Central memory CD8-positive, alpha-beta T cell (primary cell): ENCODE results near the gene OSBPL2.
A peak's percentile ranks its signal among the peaks of the same experiment; 100 is the strongest.

Source experiments
- ATAC-seq: fragments of 150-1000 bp; cut with Tn5 transposase; replicated peaks from 2 replicates; pipeline ENCODE4 v1.10.0; 2022; ENCODE audit warnings: mild to moderate bottlenecking, moderate FRiP score, moderate number of reproducible peaks; ENCODE audit not compliant: poor library complexity, severe bottlenecking; ENCODE audit errors: extremely low read depth
- DNase-seq, 2 donors: peaks; one replicate each; pipeline ENCODE4 v3.0.0; 2021; ENCODE audit warnings: low spot score in 2 of 2
- H3K27ac Mint-ChIP-seq: one replicate; pipeline ENCODE4 v1.8.0; 2022; ENCODE audit warnings: low read depth, mild to moderate bottlenecking, moderate library complexity, mixed read lengths
- H3K27me3 Mint-ChIP-seq: one replicate; pipeline ENCODE4 v1.8.0; 2022; ENCODE audit warnings: mixed read lengths
- H3K36me3 Mint-ChIP-seq: one replicate; pipeline ENCODE4 v1.8.0; 2022; ENCODE audit warnings: mild to moderate bottlenecking, moderate library complexity, mixed read lengths; ENCODE audit not compliant: insufficient read depth
- H3K4me1 Mint-ChIP-seq: one replicate; pipeline ENCODE4 v1.8.0; 2022; ENCODE audit warnings: mixed read lengths
- H3K4me3 Mint-ChIP-seq: one replicate; pipeline ENCODE4 v1.8.0; 2022; ENCODE audit warnings: mild to moderate bottlenecking, moderate library complexity, mixed read lengths
- H3K9me3 Mint-ChIP-seq: one replicate; pipeline ENCODE4 v1.8.0; 2022; ENCODE audit warnings: mixed read lengths

OSBPL2 gene

DNA sequence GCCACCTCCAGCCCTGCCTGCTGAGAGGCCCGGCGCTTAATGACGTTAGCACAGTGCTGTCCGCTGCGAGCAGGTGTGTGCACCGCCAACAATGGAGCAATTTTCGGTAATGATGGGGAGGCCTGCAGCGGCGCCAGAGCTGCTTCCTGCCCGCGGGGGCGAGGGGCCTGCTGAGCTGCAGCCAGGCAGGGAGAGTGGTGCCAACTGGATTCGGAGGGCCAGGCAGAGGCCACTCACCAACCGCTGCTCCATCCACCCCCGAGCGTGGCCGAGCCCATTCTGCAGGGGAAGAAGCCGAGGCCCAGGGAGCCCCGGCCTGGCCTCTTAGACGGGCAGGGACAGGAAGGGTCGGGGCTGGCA is 27.8 kb upstream of the OSBPL2 start:
- Mint-ChIP-seq H3K4me3 (no peak overlapping the region), H3K27me3 (peaks cover 14% of the 10 kb centered on the region), H3K4me1 (no peaks in the 10 kb centered on the region), H3K27ac (no peak overlapping the region), H3K36me3 (no peaks in the 10 kb centered on the region), H3K9me3 (no peaks in the 10 kb centered on the region)
- no peak for DNase-seq
- no peak for ATAC-seq

DNA sequence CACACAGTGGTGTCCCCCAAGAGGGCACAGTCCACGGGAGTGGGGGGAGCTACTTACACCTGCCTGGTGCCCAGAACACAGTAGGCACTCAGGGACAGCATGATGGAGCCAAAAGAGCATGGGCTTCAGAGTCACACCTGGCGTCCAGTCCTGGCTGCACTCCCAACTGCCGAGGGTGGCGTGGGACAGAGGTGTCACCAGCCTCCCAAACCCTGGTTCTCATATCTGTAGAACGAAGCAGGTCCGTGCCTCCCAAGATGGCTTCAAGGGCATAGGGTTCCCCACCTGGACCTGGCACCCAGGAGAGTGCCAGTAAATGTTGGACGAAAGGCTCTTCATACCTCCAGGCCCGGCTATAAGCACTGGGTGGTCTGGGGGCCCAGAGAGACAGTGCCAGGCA is 27.1 kb upstream of the OSBPL2 start:
- Mint-ChIP-seq H3K9me3 (no peaks in the 10 kb centered on the region), H3K36me3 (no peaks in the 10 kb centered on the region), H3K27me3 (peaks cover 17% of the 10 kb centered on the region), H3K27ac (no peak overlapping the region), H3K4me1 (no peaks in the 10 kb centered on the region), H3K4me3 (no peak overlapping the region)
- DNase-seq (no peak), ATAC-seq (no peak)

DNA sequence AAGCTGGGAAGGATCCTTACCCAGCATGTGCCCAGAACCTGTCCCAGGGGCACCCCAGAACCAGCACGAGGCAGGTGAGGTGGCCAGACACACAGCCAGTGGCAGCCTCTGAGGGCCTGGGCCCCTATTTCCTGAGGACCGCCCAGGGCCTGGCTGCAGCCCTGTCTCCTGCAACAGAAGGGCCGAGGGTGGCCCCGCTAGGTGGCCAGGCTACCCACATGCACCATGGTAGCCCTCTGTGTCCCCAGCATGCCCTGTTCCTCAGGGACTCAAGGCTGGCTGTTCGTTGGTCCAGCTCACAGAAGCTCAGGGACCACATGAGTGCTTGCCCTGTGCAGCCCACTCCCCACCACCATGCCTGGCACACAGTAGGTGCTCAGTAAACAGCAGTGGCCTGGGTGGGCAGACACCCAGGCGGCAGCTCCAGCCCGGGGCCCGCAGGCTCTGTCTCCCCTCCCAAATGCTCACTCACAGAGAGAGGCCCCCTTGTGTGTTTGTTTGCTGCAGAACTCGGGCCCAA is 26.5 kb upstream of the OSBPL2 start:
- peaks cover 17% of the 10 kb centered on the region for H3K27me3 Mint-ChIP-seq
- no peak for DNase-seq
- no peak for ATAC-seq
- no peaks in the 10 kb centered on the region for H3K36me3 Mint-ChIP-seq
- no peak overlapping the region for H3K4me3 Mint-ChIP-seq
- H3K9me3 Mint-ChIP-seq = no peaks in the 10 kb centered on the region
- H3K27ac Mint-ChIP-seq = no peak overlapping the region
- H3K4me1 Mint-ChIP-seq = no peaks in the 10 kb centered on the region

DNA sequence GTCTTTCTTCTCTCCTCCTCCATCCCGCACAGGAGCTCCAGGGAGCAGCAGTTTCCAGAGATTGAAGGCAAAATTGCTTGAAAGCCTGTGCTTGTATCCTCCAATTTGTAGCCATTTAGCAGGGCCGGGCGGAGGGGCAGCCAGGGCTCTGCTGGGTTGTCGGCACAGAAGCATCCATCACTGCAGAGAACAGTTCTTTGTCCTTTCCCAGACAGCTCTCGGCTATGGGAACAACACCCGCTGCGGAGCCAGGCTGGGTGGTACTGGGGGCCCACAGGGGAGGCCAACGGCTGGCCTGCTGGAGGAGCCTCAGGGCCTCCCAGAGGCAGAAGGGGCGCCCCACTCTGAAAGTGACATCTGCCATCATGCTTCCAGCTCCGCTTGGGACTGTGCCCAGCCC is 26.0 kb upstream of the OSBPL2 start:
- H3K36me3 Mint-ChIP-seq = no peaks in the 10 kb centered on the region
- no peak overlapping the region for H3K27ac Mint-ChIP-seq
- H3K4me1 Mint-ChIP-seq = no peaks in the 10 kb centered on the region
- ATAC-seq = no peak
- no peak for DNase-seq
- peaks cover 22% of the 10 kb centered on the region for H3K27me3 Mint-ChIP-seq
- H3K9me3 Mint-ChIP-seq = no peaks in the 10 kb centered on the region
- H3K4me3 Mint-ChIP-seq = no peak overlapping the region

DNA sequence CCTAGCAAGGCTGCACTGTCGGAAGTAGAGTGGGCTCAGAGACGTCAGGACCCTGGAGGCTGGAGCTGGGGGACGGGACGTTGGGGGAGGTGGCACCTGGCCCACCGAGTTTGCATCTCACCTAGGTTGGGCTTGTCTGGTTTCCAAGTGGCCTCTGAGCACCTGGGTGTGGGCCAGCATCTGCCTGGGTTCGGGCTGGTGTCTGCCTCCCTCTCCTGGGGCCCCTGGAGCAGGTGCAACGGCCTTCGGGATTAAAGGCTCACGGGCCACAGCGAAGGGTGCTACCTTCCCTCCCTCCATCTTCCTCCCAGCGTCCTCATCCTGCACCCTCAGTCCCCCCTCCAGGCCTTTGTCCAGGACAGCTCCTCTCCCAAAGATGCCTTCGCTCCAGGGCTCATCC is 24.3 kb upstream of the OSBPL2 start:
- no peaks in the 10 kb centered on the region for H3K9me3 Mint-ChIP-seq
- H3K4me1 Mint-ChIP-seq = peaks cover 2% of the 10 kb centered on the region
- no peak overlapping the region for H3K4me3 Mint-ChIP-seq
- ATAC-seq (no peak), DNase-seq (no peak)
- peaks cover 34% of the 10 kb centered on the region for H3K27me3 Mint-ChIP-seq
- H3K27ac Mint-ChIP-seq = no peak overlapping the region
- no peaks in the 10 kb centered on the region for H3K36me3 Mint-ChIP-seq

DNA sequence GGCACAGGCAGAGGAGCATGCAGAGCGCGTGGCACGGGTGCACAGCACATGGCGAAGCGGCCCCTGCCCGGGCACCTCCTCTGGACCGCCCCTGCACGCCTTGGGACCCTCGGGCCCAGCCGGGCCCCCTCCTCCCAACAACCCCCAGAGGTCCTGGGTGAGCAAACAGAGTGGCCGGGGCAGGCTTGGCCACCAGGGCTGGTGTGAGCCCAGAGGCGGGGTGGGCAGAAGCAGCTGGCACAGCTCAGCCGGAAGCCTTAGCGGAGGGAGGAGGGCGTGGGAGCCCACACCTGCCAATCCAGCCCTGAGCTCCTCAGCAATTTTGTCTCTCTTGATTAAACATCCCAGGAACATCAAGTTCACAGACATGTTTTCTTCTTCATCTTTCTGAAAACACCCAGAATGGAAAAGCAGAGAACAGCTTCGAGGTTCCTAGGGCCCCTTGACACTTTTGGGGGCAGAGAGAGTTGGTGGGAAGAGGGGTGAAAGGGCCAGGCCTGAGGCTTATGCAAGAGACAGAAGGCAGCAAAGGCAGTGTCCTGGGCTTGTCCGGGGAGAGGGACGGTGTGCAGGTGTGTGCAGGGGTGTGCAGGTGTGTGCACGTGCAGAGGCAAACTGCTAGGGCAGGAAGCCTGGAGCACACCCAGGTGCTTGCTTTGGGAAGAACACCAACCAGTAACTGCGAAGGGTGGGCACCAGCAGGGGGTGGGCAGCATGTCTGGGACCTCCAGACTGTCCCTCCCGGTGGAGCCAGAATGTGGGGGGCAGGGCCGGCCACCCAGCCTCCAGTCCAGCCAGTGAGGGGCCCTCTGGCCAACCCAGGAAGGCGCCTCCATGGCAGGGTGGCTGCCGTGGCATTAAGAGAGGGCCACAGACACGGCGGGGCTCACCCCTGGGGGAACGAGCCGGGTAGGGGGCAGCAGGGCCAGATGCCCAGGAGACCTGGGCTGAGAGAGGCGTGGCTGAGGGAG is 23.0 kb upstream of the OSBPL2 start:
- Mint-ChIP-seq H3K4me1 (peaks cover 4% of the 10 kb centered on the region), H3K9me3 (no peaks in the 10 kb centered on the region), H3K27ac (no peak overlapping the region), H3K27me3 (peaks cover 36% of the 10 kb centered on the region), H3K36me3 (no peaks in the 10 kb centered on the region), H3K4me3 (no peak overlapping the region)
- ATAC-seq = no peak
- no peak for DNase-seq

DNA sequence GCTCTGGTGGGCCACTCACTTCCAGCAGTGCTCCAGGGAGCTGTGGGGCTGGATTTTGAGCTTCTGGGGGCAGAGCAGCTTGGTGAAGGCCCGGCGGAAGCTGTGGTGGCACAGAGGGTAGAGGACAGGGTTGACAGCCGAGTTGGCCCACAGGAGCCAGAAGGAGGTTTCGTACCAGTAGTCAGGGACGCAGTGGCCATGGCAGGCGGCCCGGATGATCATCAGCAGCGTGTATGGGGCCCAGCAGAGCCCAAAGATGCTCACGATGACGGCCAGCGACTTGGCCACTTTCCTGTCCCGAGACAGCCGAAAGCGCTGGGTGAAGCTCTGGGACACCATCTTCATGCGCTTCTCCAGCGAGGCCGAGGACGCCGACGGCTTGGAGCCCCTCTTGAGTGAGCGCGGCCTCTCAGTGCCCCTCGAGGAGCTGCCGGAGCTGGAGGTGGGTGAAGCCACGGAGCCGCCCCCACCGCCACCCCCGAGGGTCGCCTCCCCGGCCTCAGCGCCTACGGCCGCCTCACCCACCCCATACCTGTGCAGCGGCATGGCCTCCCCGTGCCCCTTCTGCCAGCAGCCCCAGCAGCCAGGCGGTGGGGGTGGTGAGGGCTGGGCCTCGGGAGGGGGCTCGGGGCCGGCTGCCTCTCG is 22.2 kb upstream of the OSBPL2 start:
- H3K36me3 Mint-ChIP-seq = peaks cover under 1% of the 10 kb centered on the region
- peaks cover 4% of the 10 kb centered on the region for H3K4me1 Mint-ChIP-seq
- no peak overlapping the region for H3K27ac Mint-ChIP-seq
- DNase-seq (no peak), ATAC-seq (no peak)
- no peaks in the 10 kb centered on the region for H3K9me3 Mint-ChIP-seq
- H3K27me3 Mint-ChIP-seq = peaks cover 42% of the 10 kb centered on the region
- no peak overlapping the region for H3K4me3 Mint-ChIP-seq

DNA sequence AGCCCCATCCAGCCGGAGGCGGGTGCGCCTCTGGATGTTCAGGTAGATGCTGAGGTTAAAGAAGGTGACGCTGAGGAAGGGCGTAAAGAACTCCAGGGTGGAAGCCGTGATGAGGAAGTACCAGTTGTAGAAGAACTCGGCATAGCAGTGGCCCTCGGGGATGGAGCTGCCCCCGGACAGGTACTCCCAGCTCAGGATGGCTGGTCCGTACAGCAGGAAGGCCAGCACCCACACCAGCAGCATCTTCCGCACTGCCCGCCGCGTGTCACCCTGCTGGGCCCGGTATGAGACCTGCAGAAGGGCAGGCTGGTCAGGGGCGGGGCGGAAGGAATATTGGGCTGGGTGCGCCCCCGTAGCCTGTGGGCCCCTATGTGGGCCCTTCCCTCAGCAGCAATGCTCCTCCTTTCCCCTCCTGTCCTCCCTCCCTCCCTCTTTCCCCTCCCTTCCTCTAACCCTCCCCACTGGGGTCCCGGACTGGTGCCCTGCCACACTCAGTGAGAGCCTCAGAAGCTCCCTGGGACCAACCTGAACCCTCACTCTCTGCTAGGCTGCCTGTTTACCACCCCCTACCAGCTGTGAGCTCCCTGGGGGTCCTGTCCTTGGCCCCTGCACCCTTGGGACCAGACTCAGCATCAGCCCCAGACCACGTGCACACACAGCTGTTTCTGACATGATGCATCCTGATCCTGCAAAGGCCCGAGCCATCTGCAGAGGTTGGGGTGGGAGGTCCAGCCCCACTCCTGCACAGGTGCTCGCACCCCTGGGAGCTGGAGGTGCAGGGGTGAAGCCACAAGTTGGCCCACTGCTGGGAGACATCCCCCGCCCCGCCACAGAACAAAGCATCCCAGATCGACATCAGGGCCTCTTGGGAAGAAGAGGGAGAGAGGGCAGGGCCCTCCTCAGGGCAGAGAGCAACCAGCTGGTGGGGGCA is 21.4 kb upstream of the OSBPL2 start:
- no peak overlapping the region for H3K27ac Mint-ChIP-seq
- no peak overlapping the region for H3K4me3 Mint-ChIP-seq
- ATAC-seq (no peak), DNase-seq (no peak)
- peaks cover 50% of the 10 kb centered on the region for H3K27me3 Mint-ChIP-seq
- no peaks in the 10 kb centered on the region for H3K9me3 Mint-ChIP-seq
- H3K4me1 Mint-ChIP-seq = peaks cover 4% of the 10 kb centered on the region
- peaks cover 2% of the 10 kb centered on the region for H3K36me3 Mint-ChIP-seq

DNA sequence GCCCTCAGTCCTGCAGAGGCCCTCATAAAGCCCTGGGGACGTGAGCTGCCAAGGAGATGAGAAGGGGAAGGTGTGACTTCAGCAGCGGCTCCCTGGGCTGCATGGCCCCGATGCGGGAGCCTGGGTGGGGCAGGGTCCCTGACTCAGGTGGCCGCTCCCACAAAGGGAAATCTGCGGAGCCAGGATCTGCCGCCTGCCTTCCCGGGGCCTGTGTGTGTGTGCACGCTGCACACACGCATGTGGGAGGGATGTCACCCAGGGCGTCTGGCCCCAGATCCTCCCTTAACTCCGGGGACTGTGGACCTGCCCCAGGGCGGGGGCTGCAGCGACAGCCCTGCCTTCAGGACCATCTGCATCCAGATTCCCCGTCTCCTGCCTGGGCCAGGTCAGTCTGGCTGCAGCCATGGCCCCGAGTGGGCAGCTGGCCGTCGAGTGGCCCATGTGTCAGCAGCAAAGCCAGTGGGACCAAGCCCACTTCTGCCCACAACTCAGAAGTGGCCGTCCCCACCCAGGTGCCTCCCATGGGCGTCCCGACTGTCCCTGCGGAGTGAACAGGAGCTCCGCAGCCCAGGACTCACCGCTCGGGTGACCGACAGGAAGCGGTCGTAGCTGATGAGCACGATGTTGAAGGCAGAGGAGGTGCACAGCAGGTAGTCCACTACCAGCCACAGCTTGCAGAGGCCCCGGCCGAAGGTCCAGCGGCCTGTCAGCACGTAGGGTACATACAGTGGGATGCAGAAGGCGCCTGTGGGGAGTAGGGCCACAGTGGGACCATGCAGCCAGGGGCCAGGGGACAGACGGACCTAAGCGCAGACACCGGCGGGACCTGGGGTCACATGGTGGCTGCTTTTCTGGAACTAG is 20.2 kb upstream of the OSBPL2 start:
- ATAC-seq = no peak
- Mint-ChIP-seq H3K27me3 (peaks cover 63% of the 10 kb centered on the region), H3K4me3 (no peak overlapping the region), H3K36me3 (peaks cover 2% of the 10 kb centered on the region), H3K9me3 (no peaks in the 10 kb centered on the region), H3K4me1 (peaks cover 4% of the 10 kb centered on the region), H3K27ac (no peak overlapping the region)
- DNase-seq = no peak

DNA sequence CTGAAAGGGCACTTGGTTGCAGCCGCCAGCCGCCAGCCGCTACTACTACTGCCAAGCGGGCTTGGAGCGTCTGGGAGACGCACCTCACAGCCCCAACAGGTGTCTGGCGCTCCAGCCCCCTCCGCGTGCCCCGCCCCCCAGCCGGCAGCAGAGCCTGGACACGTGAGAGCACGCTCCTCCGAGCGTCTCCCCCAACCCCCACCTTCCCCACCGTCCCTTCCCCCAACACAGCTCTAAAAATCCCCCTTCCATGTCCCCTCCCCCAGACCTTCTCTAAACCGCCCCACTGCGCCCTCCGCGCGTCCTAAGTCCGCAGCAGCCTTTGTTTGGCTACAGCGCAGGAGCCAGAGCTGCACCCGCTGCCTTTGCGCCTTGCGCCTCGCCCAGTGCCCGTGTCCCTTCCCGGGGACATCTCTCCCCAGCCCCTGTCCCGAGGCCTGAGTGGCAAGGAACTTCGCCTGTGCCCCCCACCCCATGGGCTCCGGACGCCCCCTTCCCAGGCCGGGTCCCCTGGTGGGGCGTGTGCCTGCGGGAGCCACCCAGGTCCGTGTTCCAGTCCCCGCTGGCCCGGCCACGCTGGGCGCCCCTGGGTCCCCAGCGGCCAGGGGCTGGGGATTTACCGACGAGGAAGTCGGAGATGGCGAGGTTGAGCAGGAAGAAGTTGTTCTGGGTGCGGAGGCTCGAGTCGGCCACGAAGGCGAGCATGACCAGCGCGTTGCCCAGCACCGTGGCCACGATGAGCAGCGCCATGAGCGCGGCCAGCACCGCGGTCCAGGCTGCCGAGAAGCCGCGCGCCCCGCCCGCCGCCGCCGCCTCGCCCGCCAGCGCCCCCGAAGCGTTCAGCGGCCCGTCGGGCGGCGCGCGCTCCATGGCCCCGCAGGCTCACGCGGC is 19.0 kb upstream of the OSBPL2 start:
- peak; percentile 21 for ATAC-seq
- Mint-ChIP-seq H3K27me3 (peaks cover 72% of the 10 kb centered on the region), H3K4me3 (peak overlapping the region; percentile 54), H3K27ac (no peak overlapping the region), H3K9me3 (no peaks in the 10 kb centered on the region), H3K4me1 (peaks cover 4% of the 10 kb centered on the region), H3K36me3 (peaks cover 2% of the 10 kb centered on the region)
- no peak for DNase-seq
